Rectal smooth muscle tissue (tissue), 1 donor: ENCODE data around the gene UACA.
"Not testable (repeated sequence)": the region's sequence is repeated elsewhere in the genome, so short reads cannot be mapped to it uniquely, and the experiment has no call there.

ENCODE experiments used
- H3K27ac ChIP-seq: one replicate; pipeline ENCODE4 v1.7.0; 2013; ENCODE audit warnings: low read depth, low read length, inconsistent platforms
- H3K27me3 ChIP-seq: one replicate; pipeline ENCODE4 v1.7.0; 2013; ENCODE audit warnings: low read length; ENCODE audit not compliant: control insufficient read depth, insufficient read depth
- H3K36me3 ChIP-seq: one replicate; pipeline ENCODE4 v1.7.0; 2013; ENCODE audit warnings: low read length; ENCODE audit not compliant: control insufficient read depth, insufficient read depth
- H3K4me1 ChIP-seq: one replicate; pipeline ENCODE4 v1.7.0; 2013; ENCODE audit warnings: low read length; ENCODE audit not compliant: control insufficient read depth, insufficient read depth
- H3K4me3 ChIP-seq: one replicate; pipeline ENCODE4 v1.7.0; 2013; ENCODE audit warnings: low read length
- H3K9ac ChIP-seq: one replicate; pipeline ENCODE4 v1.7.0; 2013; ENCODE audit warnings: low read length

The UACA gene

DNA sequence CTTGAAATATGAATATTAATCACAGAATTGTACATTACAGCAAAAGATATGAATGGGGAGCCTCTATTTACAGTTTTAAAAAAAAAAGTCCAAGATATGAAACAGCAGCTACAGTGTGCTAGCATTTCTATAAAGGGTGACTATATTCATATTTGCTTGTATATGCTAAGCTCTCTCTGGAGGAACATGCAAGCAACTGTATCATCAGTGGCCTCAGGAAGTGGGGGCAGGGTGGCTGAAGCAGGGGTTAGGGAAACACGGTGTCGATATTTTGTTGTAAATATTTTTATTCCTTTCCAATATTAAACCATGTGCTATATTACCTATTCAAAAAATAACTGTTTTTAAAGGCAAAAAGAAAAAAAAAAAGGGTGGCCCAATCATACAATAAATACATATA is 2.3 kb downstream of the UACA start:
- Histone ChIP-seq H3K4me3 (no peak overlapping the region), H3K36me3 (no peaks in the 10 kb centered on the region), H3K27ac (no peak overlapping the region), H3K4me1 (no peaks in the 10 kb centered on the region), H3K27me3 (no peaks in the 10 kb centered on the region), H3K9ac (no peak overlapping the region)

DNA sequence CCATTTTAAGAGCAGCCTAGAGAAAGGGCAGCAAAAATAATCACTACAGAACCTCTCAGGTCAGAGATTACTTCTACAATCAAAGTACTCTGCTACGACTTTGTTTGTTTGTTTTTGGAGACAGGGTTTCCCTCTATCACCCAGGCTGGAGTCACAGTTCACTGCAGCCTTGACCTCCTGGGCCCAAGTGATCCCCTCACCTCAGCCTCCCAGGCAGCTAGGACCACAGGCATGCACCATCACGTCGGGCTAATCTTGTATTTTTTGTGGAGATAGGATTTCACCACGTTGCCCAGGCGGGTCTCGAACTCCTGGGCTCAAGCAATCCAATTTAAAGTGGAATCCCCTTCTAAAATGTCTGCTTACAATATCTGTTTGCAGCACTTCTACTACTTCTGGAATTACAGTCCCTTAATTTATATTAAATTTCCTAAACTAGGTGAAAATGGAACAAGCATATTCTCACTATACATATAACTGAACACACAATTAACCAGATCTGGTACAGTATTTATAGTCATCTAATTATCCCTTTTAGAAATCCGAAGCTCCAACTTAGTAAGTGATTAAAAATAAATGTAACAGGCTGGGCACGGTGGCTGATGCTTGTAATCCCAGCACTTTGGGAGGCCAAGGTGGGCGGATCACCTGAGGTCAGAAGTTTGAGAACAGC is 4.4 kb downstream of the UACA start:
- no peak overlapping the region for H3K27ac ChIP-seq
- H3K4me1 ChIP-seq = no peaks in the 10 kb centered on the region
- no peaks in the 10 kb centered on the region for H3K27me3 ChIP-seq
- no peak overlapping the region for H3K9ac ChIP-seq
- H3K4me3 ChIP-seq = no peak overlapping the region
- no peaks in the 10 kb centered on the region for H3K36me3 ChIP-seq

DNA sequence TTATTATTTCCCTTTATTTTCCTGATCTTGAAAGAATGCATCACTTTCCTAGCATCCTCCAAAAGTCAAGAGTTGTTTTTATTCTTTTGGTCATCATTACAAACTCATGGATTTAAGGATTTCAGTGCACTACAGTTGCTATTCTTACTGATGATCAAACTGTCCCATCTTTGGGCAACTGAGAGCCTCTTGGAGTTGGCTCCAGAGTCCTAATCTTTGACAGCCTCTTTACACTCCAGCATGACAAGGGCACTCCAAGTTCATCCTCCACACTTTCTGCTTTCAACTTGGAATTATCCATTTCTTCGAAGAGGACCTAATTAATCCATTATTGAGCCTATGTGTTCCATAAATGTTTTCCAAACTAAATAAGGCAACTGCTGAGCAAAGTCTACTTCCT is 5.7 kb downstream of the UACA start:
- H3K4me1 ChIP-seq = no peaks in the 10 kb centered on the region

DNA sequence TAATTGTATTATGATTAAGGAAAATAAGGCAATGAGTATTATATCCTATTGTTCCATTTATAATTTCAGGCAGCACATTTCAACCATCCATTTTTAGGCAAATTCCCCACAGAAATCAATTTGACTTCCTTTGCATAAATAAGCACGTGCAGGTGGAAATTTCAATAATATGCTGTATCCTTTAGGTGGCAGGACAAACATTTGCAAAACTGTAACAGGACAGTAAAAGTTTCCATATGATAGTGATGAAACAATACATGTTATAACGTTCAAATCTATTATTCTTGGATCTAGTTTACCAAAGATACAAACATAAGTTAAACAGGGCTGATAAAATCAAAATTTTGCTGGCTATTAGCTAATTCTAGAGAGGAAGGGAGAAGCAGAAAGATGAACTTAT is 8.5 kb downstream of the UACA start:
- H3K27me3 ChIP-seq = no peaks in the 10 kb centered on the region
- no peaks in the 10 kb centered on the region for H3K36me3 ChIP-seq
- no peak overlapping the region for H3K27ac ChIP-seq
- H3K4me1 ChIP-seq = no peaks in the 10 kb centered on the region
- H3K9ac ChIP-seq = no peak overlapping the region
- no peak overlapping the region for H3K4me3 ChIP-seq

More for the DNA sequence above, 5.7 kb downstream of the UACA start:
- Histone ChIP-seq H3K27ac (no peak overlapping the region), H3K4me3 (no peak overlapping the region), H3K36me3 (no peaks in the 10 kb centered on the region), H3K27me3 (no peaks in the 10 kb centered on the region), H3K9ac (no peak overlapping the region)

DNA sequence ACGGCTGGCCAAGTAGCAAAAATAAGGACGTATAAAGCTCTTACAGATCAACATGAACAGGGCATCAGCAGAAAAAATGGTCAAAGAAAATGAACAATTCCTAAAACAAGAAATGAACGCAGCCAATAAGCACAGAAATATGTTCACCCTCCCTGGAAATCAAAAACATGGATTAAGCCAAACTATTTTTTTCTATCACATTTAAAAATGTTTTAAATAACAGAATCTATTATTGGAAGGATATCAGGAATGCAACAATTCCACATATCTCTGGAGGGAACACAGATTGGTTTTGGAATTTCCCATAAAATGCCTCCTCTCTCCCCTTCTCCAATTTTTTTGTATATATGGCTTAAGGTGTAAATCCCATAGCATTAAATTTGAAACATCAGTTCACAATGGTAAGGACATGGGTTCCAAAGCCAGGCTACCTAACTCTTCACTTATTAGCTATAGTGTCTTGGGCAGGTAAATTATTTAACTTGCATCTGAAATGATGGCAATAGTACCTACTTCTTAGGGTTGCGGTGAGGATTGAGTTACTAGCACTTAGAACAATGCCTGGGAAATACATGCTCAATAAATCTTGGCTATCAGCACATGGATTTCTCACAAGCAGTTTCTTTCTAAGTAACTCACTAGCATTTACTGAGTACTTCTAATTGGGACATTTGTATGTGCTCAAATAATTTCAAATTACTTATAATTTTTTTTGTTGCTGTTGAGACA is 10.1 kb downstream of the UACA start:
- Histone ChIP-seq H3K4me3 (no peak overlapping the region), H3K36me3 (no peaks in the 10 kb centered on the region), H3K9ac (no peak overlapping the region), H3K4me1 (no peaks in the 10 kb centered on the region), H3K27me3 (no peaks in the 10 kb centered on the region), H3K27ac (no peak overlapping the region)

DNA sequence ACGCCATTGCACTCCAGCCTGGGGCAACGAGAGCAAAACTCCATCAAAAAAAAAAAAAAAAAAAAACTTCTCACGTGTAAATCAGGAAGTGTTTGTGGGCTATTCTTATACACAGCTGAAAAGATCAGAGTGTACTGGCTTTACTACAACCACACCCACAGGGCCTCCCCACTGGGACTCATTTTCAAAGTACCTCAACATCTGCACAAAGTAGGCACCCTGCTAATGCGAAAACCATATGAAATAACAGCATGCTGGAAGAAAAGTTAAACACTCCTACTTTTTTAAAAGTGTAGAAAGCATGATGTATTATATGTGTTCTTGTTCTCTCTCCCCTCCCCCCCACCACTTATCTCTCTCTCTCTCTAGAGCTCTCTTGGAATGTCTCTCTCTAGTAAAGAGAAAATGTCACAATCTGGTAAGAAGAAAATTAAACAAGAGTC is 11.1 kb downstream of the UACA start:
- Histone ChIP-seq H3K4me1 (no peaks in the 10 kb centered on the region), H3K27me3 (no peaks in the 10 kb centered on the region), H3K4me3 (no peak overlapping the region), H3K9ac (no peak overlapping the region), H3K27ac (no peak overlapping the region), H3K36me3 (no peaks in the 10 kb centered on the region)

DNA sequence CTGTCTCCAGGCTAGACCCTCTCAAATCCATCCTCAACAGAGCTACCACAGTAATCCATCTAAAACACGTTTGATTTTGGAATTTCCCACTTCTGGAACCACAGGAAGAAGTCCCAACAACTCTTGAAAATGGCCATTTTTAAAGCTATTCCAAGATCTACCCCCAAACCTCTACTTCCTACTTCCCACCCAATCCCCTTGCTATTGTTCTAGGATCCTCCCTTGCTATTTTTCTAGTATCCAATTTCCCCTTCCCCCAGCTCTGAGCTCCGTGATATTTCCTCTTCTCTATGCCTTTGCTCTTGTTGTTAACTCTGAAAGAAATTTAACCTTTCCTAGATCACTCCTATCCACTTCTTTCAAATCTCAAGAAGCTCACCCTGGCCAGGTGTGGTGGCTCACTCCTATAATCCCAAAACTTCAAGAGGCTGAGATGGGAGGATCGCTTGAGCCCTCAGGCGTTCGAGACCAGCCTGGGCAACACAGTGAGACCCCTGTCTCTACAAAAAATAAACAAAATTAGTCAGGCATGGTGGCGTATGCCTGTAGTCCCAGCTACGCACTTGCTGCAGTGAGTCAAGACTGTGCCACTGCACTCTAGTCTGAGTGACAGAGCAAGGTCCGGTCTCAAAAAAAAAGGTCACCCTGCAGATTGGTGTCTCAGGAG is 13.0 kb downstream of the UACA start:
- Histone ChIP-seq H3K9ac (no peak overlapping the region), H3K27me3 (no peaks in the 10 kb centered on the region), H3K27ac (no peak overlapping the region), H3K36me3 (no peaks in the 10 kb centered on the region), H3K4me1 (no peaks in the 10 kb centered on the region), H3K4me3 (no peak overlapping the region)

DNA sequence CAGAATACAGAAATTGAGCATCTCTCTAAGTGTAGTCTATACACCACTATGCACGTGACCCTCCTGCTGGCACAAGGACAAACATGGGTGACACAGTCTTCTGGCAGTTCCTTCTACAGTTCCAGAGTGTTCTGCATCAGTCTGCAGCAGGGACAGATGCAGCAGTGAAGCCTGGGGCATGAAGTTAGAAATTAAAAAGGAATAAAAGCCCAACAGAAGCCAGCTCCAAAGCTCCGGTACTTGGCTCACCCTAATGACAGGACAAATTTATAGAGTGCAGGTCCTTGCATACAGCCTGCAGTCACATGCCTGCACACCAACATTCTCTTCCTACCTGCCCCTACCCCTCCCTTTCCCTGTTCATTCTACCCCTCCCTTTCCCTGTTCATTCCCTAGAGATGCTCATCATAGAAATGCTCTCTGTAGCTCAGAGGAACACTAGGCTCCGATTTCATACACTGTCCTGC is 15.0 kb downstream of the UACA start:
- Histone ChIP-seq H3K36me3 (no peaks in the 10 kb centered on the region), H3K4me3 (no peak overlapping the region), H3K4me1 (no peaks in the 10 kb centered on the region), H3K27me3 (no peaks in the 10 kb centered on the region), H3K9ac (no peak overlapping the region), H3K27ac (no peak overlapping the region)

DNA sequence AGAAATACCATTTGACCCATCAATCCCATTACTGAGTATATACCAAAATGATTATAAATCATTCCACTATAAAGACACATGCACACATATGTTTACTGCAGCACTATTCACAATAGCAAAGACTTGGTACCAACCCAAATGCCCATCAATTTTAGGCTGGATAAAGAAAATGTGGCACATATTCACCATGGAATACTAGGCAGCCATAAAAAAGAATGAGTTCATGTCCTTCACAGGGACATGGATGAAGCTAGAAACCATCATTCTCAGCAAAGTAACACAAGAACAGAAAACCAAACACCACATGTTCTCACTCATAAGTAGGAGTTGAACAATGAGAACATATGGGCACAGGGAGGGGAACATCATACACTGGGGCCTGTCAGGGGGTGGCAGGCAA is 16.8 kb downstream of the UACA start:
- H3K27me3 ChIP-seq, H3K4me3 ChIP-seq, H3K9ac ChIP-seq, H3K4me1 ChIP-seq, H3K27ac ChIP-seq, H3K36me3 ChIP-seq: not testable (repeated sequence)

DNA sequence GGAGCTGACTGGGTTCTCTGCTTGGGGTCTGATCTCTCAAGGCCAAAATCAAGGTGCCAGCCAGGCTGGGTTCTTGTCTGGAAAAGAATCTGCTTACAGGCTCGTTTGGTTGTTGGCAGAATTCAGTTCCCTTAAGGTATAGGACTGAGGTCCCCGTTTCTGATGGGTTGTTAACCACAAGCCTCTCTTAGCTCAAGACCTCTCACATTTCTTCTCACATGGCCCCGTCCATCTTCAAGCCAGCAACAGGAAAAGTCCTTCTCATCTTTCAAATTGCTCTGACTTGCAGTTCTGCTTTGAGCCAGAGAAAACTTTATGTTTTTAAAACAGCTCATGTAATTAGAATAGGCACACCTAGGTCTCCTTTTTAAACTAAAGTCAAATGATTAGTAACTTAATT is 20.4 kb downstream of the UACA start:
- no peak overlapping the region for H3K9ac ChIP-seq
- no peak overlapping the region for H3K4me3 ChIP-seq
- H3K36me3 ChIP-seq = no peaks in the 10 kb centered on the region
- no peaks in the 10 kb centered on the region for H3K27me3 ChIP-seq
- H3K4me1 ChIP-seq = peaks cover 10% of the 10 kb centered on the region
- peak overlapping the region; percentile 44 for H3K27ac ChIP-seq

DNA sequence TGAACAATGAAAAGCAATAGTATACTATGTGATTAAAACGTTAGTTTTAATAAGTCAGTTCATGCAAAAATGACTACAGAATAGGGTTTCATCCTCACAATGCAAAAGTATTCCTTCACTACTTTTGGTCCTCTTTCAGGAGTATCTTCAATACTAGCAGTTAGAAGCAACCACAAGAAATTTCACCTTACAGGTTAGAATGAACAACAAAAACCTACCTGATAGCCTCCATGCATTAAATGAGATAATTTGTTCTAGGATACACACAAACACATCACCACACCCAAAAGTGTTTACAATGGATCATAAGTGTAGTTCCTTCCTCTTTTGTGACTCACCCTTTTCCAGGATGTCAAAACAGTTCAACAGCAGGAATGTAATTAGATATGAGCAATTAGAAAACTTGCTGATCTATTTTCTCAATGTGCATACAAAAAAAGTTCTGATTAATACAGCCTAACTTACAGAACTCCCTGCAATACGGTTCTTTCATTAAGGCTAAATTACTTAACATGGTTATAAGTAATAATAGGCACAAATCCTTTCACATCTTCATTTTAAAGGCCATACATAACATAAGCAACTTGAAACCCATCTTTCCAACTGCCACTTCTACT is 21.6 kb downstream of the UACA start:
- no peak overlapping the region for H3K27ac ChIP-seq
- H3K36me3 ChIP-seq = no peaks in the 10 kb centered on the region
- peaks cover 10% of the 10 kb centered on the region for H3K4me1 ChIP-seq
- no peak overlapping the region for H3K4me3 ChIP-seq
- H3K9ac ChIP-seq = no peak overlapping the region
- no peaks in the 10 kb centered on the region for H3K27me3 ChIP-seq

DNA sequence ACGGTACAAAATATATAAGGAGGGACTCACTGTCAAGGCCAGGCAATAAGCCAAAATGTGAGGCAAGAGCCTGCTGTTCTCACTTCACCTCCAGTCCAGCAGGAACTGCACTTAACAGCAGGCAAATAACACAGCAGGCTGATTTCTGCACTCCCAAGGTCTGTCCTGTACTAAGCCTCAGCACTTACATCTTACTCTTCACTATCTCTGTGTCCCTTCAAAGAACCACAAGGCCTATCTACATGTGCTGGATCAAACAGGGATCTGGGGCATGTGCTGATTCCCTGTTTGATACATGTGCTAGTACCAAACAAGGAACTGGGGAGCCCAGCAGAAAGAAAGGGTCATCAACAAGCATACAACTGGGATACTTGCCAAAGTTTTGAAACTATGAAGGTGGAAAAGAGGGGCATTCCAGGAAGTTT is 22.2 kb downstream of the UACA start:
- no peaks in the 10 kb centered on the region for H3K36me3 ChIP-seq
- no peaks in the 10 kb centered on the region for H3K27me3 ChIP-seq
- no peak overlapping the region for H3K4me3 ChIP-seq
- H3K4me1 ChIP-seq = peaks cover 10% of the 10 kb centered on the region
- peak overlapping the region; percentile 70 for H3K27ac ChIP-seq
- H3K9ac ChIP-seq = no peak overlapping the region
